Peyer's patch (tissue), 4 donors: ENCODE results near the gene ATP6V1D.

ENCODE experiments used
- POLR2A ChIP-seq, 2 donors: fragments of 450-650 bp; IDR thresholded peaks; one replicate each; pipeline ENCODE4 v1.5.1; 2017; ENCODE audit warnings: antibody characterized with exemption in 2 of 2, mild to moderate bottlenecking in 2 of 2, moderate library complexity in 2 of 2
- TF ChIP-seq, protein P1 (sequence below), 6 experiments: fragments of 450-650 bp in 4 of 6; fragments of 200-600 bp in 2 of 6; sonication (generic) in 1 of 6; IDR thresholded peaks; one replicate each; pipeline ENCODE4 v1.5.1; 2017 to 2019; ENCODE audit warnings: antibody characterized with exemption in 6 of 6, mild to moderate bottlenecking in 3 of 6, moderate library complexity in 1 of 6

DNA sequence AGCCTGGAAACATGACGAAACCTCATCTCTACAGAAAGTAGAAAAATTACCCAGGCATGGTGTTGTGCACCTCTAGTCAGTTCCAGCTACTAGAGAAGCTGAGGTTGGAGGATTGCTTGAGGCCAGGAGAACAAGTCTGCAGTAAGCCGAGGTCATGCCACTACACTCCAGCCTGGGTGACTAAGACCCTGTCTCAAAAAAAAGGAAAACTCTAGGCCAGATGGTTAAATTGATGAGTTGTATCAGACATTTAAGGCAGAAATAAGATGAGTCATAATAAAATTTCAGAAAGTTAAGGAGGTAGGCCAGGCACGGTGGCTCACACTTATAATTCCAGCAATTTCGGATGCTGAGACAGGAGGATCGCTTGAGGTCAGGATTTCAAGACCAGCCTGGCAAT, 11.2 kb upstream of the ATP6V1D start:
- TF ChIP-seq, protein P1, sequence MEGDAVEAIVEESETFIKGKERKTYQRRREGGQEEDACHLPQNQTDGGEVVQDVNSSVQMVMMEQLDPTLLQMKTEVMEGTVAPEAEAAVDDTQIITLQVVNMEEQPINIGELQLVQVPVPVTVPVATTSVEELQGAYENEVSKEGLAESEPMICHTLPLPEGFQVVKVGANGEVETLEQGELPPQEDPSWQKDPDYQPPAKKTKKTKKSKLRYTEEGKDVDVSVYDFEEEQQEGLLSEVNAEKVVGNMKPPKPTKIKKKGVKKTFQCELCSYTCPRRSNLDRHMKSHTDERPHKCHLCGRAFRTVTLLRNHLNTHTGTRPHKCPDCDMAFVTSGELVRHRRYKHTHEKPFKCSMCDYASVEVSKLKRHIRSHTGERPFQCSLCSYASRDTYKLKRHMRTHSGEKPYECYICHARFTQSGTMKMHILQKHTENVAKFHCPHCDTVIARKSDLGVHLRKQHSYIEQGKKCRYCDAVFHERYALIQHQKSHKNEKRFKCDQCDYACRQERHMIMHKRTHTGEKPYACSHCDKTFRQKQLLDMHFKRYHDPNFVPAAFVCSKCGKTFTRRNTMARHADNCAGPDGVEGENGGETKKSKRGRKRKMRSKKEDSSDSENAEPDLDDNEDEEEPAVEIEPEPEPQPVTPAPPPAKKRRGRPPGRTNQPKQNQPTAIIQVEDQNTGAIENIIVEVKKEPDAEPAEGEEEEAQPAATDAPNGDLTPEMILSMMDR (IDR thresholded peaks at IDR 0.05), result no peak
- no peak for TF ChIP-seq POLR2A (IDR thresholded peaks at IDR 0.05)
